ENCODE data around the gene KRT12.

KRT12 gene

GRCh38 chr17:40866838-40867237, at the start of gene KRT12:
Gene KRT12, minus strand, starts transcription at chr17:40867223. Its CDS starts 37 bp downstream, at chr17:40867186.
- DNase-seq (ENCODE audit: low spot score) = no peak

GRCh38 chr17:40916366-40916765, 49.3 kb upstream of the KRT12 start:
- no peak for DNase-seq (ENCODE audit: low spot score)

GRCh38 chr17:40915721-40916256, 48.8 kb upstream of the KRT12 start:
- no peak for DNase-seq (ENCODE audit: low spot score)

- DNase-seq (ENCODE audit: low spot score) = no peak
Measured at GRCh38 chr17:40915199-40915661, 48.2 kb upstream of the KRT12 start.

GRCh38 chr17:40914075-40914855, 47.2 kb upstream of the KRT12 start:
- no peak for DNase-seq (ENCODE audit: low spot score)

GRCh38 chr17:40912486-40913210, 45.6 kb upstream of the KRT12 start:
- no peak for DNase-seq (ENCODE audit: low spot score)

- no peak for DNase-seq (ENCODE audit: low spot score)
Measured at GRCh38 chr17:40910441-40910841, 43.4 kb upstream of the KRT12 start.

DNA sequence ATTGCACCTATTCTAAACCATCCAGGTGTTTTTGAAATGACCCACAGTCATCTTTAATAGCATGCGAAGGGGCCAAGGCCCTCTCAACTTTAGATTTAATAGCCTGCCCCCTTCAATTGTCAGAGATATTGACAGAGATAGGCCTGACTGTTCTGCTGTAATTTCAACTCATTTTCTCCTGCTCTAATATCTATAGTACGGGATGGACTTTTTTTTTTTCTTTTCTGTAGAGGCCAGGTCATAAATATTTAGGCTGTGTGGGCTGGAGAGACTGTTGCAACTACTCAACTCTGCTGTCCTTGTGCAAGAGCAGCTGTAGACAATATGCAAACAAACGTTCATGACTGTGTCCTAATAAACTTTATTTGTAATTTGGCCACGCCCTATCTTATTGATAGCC, 42.7 kb upstream of the KRT12 start:
- DNase-seq (ENCODE audit: low spot score) = no peak

DNA sequence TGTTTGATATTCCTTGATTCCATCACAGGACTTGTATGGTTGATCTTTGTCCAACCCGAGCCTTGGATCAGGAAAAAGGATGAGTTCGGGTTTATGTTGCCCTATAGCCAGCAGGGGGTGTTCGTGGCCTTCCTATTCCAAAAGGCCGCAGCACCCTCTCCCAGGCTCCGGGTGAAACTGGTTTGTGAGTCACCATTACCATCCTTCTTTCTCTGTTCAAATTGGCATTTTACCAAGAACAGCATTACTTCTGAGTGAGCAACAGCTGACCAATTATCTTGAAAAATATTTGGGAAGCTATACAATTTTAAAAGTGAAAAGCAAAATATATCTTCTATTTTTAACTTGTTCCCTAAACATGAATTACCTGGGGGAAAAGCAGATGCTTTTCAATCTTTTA, 42.3 kb upstream of the KRT12 start:
- peak; percentile 37 for DNase-seq (ENCODE audit: low spot score)

- DNase-seq (ENCODE audit: low spot score) = no peak
Measured at GRCh38 chr17:40906613-40907012, 39.6 kb upstream of the KRT12 start.

DNA sequence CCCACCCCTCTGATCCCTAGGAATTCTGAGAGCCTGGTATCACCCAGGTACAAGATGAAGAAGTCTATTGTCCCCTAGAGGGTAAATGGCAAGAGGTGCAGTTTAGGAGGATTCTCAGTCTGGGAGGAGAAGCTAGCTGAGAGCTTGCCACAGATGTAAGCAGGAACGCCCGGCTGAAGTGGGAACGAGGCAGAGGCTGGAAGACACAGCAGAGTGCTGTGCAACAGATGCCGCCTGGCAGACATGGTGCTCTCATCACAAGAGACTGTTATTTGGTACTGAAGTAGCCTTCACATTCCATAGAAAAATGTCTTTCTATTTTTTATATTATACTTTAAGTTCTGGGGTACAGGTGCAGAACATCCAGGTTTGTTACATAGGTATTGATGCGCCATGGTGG, 38.3 kb upstream of the KRT12 start:
- DNase-seq (ENCODE audit: low spot score) = no peak

DNA sequence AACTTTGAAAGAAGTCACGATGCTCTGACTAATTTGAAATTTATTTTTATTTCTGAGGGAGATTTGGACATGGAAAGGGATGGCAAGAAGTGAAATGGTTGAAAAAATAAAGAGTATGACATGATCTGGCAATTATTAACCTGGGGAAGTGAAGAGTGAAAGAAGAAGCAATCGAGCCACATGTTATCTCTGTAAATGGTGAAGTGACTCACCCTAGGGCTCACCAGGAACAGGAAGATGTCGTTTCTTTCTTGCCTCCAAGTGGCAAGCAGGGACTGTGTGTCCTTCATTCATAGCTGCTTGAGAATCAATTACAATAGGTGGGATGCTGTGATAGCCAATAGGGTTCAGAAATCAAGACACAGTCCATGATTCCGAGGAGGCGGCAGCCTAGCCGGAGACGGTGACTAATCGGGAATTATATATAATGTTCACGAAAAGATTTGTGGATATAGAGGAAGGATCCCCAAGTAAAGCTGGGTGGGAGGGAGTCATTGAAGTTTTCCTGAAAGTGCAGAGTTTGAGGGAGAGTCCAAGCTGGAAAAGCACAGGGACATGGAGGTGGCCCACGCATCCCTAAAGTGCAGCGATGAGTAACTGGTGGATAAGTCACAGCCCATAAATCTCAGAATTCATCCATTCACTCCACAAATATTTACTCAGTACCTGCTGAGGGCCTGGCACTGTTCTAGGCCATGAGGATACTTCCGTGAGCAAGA, 36.3 kb upstream of the KRT12 start:
- no peak for DNase-seq (ENCODE audit: low spot score)

DNA sequence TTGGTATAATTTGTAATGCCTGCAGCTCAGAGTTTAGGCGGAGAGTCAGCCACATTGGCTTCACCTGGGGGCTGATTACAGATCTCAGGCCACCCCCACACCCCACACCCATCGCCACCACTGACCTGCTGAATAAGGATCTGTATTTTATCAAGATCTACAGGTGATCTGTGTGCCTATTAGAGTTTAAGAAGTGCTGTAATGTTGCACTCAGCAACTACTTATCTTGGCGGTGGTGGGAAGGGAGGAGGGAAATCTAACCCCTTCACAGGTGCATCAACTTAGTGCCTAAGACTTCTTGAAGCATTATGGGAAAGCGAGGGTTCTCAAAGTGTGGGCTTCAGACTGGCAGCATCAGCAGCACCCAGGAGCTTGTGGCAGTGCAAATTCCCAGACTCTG, 35.5 kb upstream of the KRT12 start:
- no peak for DNase-seq (ENCODE audit: low spot score)

DNA sequence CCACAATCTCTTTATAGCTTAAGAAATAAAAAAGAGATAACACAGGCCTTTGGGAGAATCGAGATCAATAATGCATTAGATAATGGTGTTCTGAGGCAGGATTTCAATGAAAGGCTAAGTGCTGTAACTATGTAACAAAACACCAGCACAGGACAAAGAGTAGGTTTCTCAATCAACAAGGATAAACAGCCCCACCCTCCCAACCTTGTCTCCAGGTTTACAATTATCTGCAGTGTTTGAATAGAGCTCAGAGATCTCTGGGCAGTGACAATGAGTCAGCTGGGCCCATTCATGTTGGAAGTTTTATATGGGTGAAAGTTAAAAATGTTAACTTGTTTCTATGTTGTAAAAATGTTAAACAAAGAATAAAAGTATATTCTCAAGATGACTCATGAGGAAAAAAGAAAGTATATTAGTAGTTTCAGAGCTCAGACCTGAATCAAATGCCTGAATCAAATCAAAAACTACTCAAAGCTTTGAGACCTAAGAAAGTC, 35.0 kb upstream of the KRT12 start:
- peak; percentile 54 for DNase-seq (ENCODE audit: low spot score)

- DNase-seq (ENCODE audit: low spot score) = no peak
Measured at GRCh38 chr17:40900809-40901356, 33.9 kb upstream of the KRT12 start.

- no peak for DNase-seq (ENCODE audit: low spot score)
Measured at GRCh38 chr17:40896916-40897455, 30.0 kb upstream of the KRT12 start.

DNA sequence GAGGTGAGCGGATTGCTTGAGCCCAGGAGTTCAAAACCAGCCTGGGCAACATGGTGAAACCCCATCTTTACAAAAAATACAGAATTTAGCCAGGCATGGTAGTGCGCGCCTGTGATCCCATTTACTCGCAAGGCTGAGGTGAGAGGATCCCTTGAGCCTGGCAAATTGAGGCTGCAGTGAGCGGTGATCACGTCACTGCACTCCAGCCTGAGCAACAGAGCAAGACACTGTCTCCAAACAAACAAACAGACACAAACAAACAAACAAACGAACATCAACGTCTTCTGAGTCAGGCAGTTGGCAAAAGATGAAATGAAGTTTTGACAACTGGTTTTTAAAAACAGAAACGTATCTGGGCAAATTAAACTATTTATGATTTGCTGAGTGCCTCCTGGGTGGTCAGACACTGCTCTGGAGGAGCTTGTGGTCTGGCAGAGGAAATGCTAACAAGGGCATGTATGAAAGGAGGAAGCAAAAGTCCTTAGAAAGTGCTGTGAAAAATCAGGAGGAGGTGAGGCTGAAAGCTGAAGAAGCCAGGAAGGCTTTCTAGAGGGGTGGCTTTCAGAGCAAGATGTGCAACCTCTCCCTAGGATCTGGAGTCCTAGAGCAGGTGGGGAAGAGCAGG, 28.2 kb upstream of the KRT12 start:
- DNase-seq (ENCODE audit: low spot score) = no peak

GRCh38 chr17:40888196-40888720, 21.2 kb upstream of the KRT12 start:
- DNase-seq (ENCODE audit: low spot score) = no peak

DNA sequence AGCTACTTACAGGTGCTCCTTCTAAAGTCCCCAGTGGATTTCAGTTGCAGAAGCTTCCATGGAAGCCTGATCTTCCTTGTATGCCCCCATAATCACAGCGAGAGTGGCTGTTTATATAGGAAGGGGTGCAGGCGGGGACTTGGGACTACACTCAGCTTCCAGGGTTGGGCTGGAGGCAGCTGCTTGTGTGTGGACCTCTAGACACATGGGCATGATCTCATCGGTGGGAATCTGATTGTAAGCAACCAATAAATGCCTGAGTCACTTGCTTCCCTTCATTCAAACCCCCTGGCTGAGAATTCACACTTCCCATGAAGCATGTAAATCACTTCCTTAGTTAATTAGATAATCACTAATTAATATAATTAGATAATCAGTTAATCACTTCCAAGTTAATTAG, 19.1 kb upstream of the KRT12 start:
- no peak for DNase-seq (ENCODE audit: low spot score)

DNA sequence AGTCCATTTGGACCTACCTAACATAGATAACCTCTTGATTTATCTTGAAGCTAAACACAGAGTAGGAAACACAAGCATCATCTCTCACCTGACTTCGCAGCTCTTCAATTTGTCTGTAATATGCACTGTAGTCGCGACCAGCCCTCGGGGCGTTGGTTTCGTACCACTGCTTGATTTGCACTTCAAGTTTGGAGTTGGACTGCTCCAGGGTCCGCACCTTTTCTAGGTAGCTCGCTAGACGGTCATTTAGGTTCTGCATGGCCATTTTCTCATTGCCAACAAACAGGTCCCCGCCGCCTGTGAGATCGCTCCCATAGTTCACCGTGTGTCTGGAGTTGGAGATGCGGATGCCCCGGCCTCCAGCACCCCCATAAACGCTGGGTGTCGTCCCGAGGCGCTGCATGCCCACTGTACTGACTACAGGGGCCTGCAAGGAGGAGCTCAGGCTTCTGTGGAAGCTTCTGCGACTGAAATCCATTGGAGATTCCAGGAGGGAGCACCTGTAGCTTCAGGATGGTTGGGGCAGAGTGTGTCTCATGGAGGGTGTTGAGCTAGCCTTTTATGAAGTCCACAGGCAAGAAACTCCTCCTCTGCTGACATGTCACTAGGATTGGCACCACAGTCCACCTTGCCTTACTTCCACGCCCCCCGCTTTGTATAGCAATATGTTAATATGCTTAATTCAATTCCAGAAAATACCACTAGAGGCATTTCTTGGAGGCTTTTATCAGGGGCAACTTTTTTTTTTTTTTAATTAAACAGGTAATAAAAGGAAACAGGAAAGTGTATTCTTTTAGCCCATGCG, 17.9 kb upstream of the KRT12 start, which contains the start of gene KRT20:
Gene KRT20, minus strand, starts transcription at position 535 of the 805 bp plus-strand sequence. Its CDS starts 57 bp downstream, at position 478.
- no peak for DNase-seq (ENCODE audit: low spot score)

Measured in HuH-7 (cell line).